Astrocyte of the spinal cord (primary cell): ENCODE measurements around the gene SHROOM3.

Source experiments
- DNase-seq: peaks from one replicate; pipeline ENCODE4 v3.0.0; 2011; ENCODE audit warnings: low read depth, low spot score
- H3K4me3 ChIP-seq: 2 replicates; pipeline ENCODE4 v1.5.1; 2011; ENCODE audit warnings: low read depth, mild to moderate bottlenecking, low read length, moderate library complexity
- in situ Hi-C: cut with HindIII; loops from 2 replicates; pipeline ENCODE4 v1.10.0; 2017; ENCODE audit warnings: low sequenced_read_pairs
- TF ChIP-seq, protein P1 (sequence below): IDR thresholded peaks from 2 replicates; pipeline ENCODE4 v1.5.1; 2012; ENCODE audit warnings: low read depth, mild to moderate bottlenecking, low read length, inconsistent platforms

SHROOM3 gene

DNA sequence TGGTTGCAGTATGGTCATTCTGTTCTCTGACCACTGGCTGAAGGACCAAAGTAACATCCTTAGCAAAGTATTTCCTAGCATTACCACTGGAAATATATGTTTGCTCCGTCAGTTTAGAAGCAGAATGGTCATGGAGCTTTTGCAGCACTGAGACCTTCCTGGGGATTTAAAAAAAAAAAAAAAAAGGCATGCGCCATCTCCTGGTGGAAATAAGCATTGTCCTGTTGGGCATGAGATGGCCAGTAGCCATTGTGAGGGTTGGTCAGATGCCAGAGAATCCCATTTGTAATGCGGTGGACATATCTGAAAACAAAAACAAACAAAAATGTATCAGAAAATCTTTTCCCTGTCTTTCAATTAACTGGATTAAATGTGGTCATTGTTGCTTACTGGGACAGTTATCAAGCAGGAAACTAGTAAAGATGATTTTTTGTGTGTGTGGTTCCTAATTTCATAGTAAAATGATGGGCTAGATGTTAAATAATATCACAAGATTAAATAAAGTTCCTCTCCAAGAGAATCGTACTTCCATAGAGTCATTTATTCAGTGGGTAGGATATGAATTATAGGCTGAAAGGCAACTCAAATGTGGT is 323.4 kb downstream of the SHROOM3 start:
- in situ Hi-C loops = no loop called here
- DNase-seq = peak; percentile 81
- TF ChIP-seq, protein P1, sequence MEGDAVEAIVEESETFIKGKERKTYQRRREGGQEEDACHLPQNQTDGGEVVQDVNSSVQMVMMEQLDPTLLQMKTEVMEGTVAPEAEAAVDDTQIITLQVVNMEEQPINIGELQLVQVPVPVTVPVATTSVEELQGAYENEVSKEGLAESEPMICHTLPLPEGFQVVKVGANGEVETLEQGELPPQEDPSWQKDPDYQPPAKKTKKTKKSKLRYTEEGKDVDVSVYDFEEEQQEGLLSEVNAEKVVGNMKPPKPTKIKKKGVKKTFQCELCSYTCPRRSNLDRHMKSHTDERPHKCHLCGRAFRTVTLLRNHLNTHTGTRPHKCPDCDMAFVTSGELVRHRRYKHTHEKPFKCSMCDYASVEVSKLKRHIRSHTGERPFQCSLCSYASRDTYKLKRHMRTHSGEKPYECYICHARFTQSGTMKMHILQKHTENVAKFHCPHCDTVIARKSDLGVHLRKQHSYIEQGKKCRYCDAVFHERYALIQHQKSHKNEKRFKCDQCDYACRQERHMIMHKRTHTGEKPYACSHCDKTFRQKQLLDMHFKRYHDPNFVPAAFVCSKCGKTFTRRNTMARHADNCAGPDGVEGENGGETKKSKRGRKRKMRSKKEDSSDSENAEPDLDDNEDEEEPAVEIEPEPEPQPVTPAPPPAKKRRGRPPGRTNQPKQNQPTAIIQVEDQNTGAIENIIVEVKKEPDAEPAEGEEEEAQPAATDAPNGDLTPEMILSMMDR = peak; percentile 78
- no peak overlapping the region for H3K4me3 ChIP-seq

DNA sequence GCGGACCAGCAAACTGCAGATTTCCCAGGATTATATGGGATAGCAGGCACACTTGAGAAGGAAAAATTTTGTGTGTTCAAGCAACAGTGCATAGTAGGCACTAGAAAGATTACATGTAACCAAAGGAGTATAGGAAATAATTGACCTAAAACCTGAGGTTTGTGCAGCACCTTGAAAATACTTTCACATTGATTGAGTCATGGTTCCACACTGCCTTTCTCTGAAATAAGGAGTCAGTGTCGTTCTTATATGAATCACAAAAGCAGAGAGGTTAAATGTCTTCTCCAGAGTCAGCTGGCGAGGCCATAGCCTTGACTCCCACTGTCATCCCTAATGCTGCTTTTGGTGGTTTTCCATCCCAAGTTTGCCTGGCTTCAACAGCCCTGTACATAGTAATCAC is 324.0 kb downstream of the SHROOM3 start:
- no peak overlapping the region for H3K4me3 ChIP-seq
- TF ChIP-seq, protein P1 = no peak
- no peak for DNase-seq
- in situ Hi-C loops = no loop called here

DNA sequence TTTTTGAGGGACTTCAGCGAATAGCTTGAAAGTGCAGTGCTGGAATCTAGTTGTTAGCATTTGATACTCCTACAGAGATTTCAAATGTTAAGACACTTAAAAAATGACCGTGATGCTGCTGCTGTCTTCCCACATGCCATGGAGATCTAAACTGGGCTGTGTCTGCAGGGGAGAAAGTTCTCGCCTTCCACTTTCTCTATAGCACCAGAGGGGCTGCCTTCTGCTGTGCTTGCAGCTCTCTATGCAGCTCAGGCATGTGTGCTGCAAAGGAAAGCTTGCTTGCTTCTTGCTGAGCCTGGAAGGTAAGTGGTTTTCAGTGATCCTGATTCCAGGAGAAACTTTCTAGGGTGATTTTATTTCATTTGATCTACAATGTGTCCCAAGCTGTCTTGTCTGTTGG is 325.2 kb downstream of the SHROOM3 start:
- in situ Hi-C loops = no loop called here
- TF ChIP-seq, protein P1 = no peak
- H3K4me3 ChIP-seq = no peak overlapping the region
- DNase-seq = no peak

DNA sequence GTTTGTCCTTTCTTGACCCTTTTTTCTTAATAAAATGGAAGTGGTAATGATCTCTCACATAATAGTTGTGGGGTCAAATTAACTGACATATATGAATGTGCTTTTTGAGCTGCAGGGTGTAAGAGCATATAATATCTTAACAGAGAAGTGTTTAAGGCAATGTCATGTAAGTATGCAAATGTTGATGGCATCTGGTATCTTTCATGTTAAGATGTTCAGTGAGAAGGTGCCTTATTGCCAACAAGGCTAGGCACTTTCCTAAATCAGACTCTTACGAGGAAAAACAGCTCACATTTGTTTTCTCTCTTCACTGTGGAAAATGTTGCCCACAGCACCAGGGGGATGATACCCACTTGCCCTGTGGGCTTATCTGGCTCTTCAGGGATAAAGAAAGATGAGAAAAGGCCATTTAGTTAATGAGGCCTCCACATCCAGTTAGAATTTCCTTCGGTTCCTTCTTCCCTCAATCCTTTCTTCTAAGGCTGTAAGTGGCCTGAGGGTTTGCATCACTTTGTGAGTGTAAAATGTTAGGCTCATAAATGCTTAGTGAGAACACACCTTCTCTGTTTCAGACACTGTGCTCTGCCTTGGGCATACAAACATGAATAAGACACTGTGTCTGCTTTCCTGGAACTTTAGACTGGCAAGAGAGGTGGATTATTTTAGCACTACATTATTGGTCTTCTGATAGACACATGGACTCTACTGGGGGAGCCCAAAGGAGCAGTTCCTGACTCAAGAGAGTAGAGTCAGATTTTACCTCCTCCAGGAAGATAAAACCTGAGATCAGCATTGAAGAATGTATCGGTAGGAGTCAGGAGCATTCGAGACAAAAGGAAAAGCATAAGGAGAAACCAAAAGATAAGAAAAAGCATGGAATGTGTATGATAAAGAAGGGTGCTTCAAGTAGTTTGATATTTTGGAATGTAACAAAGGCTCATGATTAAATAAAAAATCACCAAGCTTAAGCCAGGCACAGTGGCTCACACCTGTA is 327.4 kb downstream of the SHROOM3 start:
- in situ Hi-C loops = no loop called here
- TF ChIP-seq, protein P1 = no peak
- no peak for DNase-seq
- H3K4me3 ChIP-seq = no peak overlapping the region

DNA sequence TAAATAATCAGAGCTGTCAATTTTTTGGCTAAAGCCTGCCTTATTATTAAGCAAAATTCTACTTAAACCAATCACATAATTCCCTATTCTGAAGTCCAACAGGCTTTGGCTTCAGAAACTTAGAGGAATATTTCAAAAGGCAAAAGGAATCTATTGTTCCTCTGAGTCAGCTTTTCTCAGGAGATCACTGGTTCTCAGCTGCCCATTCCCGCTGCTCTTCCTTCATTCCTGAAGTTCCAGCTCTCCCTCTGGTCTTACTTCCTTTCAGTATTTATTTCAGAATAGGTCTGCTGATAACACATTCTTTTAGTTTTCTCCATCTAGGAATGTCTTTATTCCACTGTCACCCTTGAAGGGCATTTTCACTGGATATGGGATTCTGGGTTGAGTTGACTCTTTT is 329.2 kb downstream of the SHROOM3 start:
- in situ Hi-C loops = no loop called here
- H3K4me3 ChIP-seq = no peak overlapping the region
- DNase-seq = peak; percentile 70
- TF ChIP-seq, protein P1 = no peak

DNA sequence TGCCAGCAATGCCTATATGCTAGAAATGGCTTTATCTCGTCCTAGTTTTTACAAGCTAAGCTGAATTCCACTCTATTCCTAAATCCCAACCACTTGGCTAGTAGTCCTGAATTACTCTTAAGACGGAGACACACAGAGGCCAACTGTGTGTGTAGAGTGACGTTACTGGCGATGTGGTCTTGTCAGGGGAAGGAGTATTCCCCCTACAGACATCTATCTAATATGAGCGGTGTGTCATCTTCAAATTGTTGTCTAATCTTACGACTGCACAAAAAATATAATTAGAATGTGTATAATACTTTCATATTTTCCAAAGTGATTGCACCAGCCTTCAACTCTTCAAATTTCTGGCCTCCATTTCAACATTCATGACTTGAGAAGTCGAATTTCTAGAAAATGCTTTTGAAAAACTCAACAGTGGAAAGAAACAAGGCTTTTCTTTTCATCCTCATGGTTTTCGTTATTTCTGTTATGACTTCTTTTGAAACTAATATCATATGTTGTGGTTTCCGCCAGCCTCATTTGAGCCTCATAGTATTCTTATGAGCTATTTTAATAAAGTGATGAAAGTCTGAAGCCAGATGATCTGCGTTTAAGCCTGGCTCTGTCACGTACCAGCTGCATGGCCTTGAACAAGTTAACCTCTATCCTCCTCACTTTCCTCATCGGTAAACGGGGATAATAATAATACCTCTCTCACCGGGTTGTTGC is 330.6 kb downstream of the SHROOM3 start:
- DNase-seq = no peak
- TF ChIP-seq, protein P1 = no peak
- in situ Hi-C loops = no loop called here
- H3K4me3 ChIP-seq = no peak overlapping the region
